GM18873 (cell line): ENCODE data around the gene PXT1.
"Not testable (repeated sequence)": the region's sequence is repeated elsewhere in the genome, so short reads cannot be mapped to it uniquely, and the experiment has no call there.

Experiments
- ATAC-seq: cut with Tn5 transposase; IDR thresholded peaks from one replicate; pipeline ENCODE4 v1.9.1; 2021; ENCODE audit warnings: mild to moderate bottlenecking, moderate library complexity, moderate number of reproducible peaks; ENCODE audit not compliant: unreplicated experiment, low FRiP score

PXT1 gene

GRCh38 chr6:36442671-36443470 is at the start of gene PXT1, which contains the start of gene KCTD20:
PXT1 (minus strand) TSS chr6:36442854; CDS start chr6:36426082, 16,772 bp downstream.
KCTD20 (plus strand) TSS chr6:36443000; CDS start chr6:36470098, 27,098 bp downstream.
- peak; percentile 69 for ATAC-seq

GRCh38 chr6:36492092-36492491 is 49.4 kb upstream of the PXT1 start:
- ATAC-seq, result no peak

GRCh38 chr6:36491378-36491965 is 48.8 kb upstream of the PXT1 start:
- no peak for ATAC-seq

- no peak for ATAC-seq
These were observed 46.8 kb upstream of the PXT1 start for GRCh38 chr6:36489426-36489825.

- ATAC-seq, result no peak
These were observed 45.6 kb upstream of the PXT1 start for GRCh38 chr6:36488221-36488620.

GRCh38 chr6:36487698-36488097 is 45.0 kb upstream of the PXT1 start:
- no peak for ATAC-seq

- ATAC-seq, result no peak
These were observed 42.1 kb upstream of the PXT1 start for GRCh38 chr6:36484736-36485135.

- ATAC-seq, result not testable (repeated sequence)
These were observed 40.7 kb upstream of the PXT1 start for GRCh38 chr6:36483326-36483725.

- no peak for ATAC-seq
These were observed 36.6 kb upstream of the PXT1 start for GRCh38 chr6:36479256-36479655.

- ATAC-seq, result no peak
These were observed 35.4 kb upstream of the PXT1 start for GRCh38 chr6:36478051-36478526.

- ATAC-seq, result no peak
These were observed 27.3 kb upstream of the PXT1 start for GRCh38 chr6:36469946-36470345.

- no peak for ATAC-seq
These were observed 26.6 kb upstream of the PXT1 start for GRCh38 chr6:36469148-36469661.

- no peak for ATAC-seq
These were observed 25.0 kb upstream of the PXT1 start for GRCh38 chr6:36467625-36468024.

- no peak for ATAC-seq
These were observed 21.6 kb upstream of the PXT1 start for GRCh38 chr6:36464233-36464632.

GRCh38 chr6:36463676-36464075 is 21.0 kb upstream of the PXT1 start:
- no peak for ATAC-seq

GRCh38 chr6:36461646-36462045 is 19.0 kb upstream of the PXT1 start:
- no peak for ATAC-seq

GRCh38 chr6:36460916-36461315 is 18.3 kb upstream of the PXT1 start:
- no peak for ATAC-seq

GRCh38 chr6:36459501-36459900 is 16.8 kb upstream of the PXT1 start:
- ATAC-seq, result no peak

- no peak for ATAC-seq
These were observed 12.9 kb upstream of the PXT1 start for GRCh38 chr6:36455486-36456027.

GRCh38 chr6:36452897-36453296 is 10.2 kb upstream of the PXT1 start:
- ATAC-seq, result not testable (repeated sequence)

GRCh38 chr6:36449173-36449572 is 6.5 kb upstream of the PXT1 start:
- not testable (repeated sequence) for ATAC-seq
